Esophagus muscularis mucosa (tissue), 4 donors: ENCODE data around the gene NT5DC3. TPM values are rescaled to one million over a fixed set of nuclear protein-coding genes. Genes with fewer than 3 reads are reported as not detected.

ENCODE experiments used
- DNase-seq: peaks from one replicate; pipeline ENCODE4 v3.0.0-alpha.2; 2017; ENCODE audit errors: extremely low spot score
- H3K27ac ChIP-seq, 4 donors: fragments of 200-600 bp; sonication (generic); replicated peaks in 1 of 4; 1 replicate in 3 of 4; 2 replicates in 1 of 4; pipeline ENCODE4 v1.5.1; 2016 to 2019; ENCODE audit warnings: mild to moderate bottlenecking in 1 of 4
- H3K27me3 ChIP-seq, 4 donors: fragments of 200-600 bp; sonication (generic); one replicate each; pipeline versions ENCODE4 v1.5.1 to v1.6.0; 2016 to 2019
- H3K36me3 ChIP-seq, 4 donors: fragments of 200-600 bp; sonication (generic); one replicate each; pipeline ENCODE4 v1.5.1; 2016 to 2019
- H3K4me1 ChIP-seq, 4 donors: fragments of 200-600 bp; sonication (generic); one replicate each; pipeline ENCODE4 v1.5.1; 2016 to 2019
- H3K4me3 ChIP-seq, 4 donors: fragments of 200-600 bp; sonication (generic); 1 replicate in 2 of 4; 2 replicates in 2 of 4; pipeline ENCODE4 v1.5.1; 2016 to 2019; ENCODE audit warnings: mild to moderate bottlenecking in 4 of 4, moderate library complexity in 1 of 4
- H3K9me3 ChIP-seq, 4 donors: fragments of 200-600 bp; sonication (generic); 1 replicate in 3 of 4; 2 replicates in 1 of 4; pipeline ENCODE4 v1.5.1; 2016 to 2019
- EP300 ChIP-seq: sonication (generic); formaldehyde crosslinking; IDR thresholded peaks from one replicate; pipeline ENCODE4 v1.6.1; 2017; ENCODE audit warnings: antibody characterized with exemption
- POLR2A ChIP-seq: fragments of 450-650 bp; IDR thresholded peaks from one replicate; pipeline ENCODE4 v1.6.1; 2017; ENCODE audit warnings: antibody characterized with exemption, moderate library complexity, mild to moderate bottlenecking, low read depth
- POLR2AphosphoS5 ChIP-seq, 2 donors: sonication (generic); formaldehyde crosslinking; IDR thresholded peaks; one replicate each; pipeline ENCODE4 v1.6.1; 2017; ENCODE audit warnings: antibody characterized with exemption in 2 of 2
- WGBS: methylation state at CpG from one replicate; pipeline ENCODE4 v1.1.5; 2018; 5-methylcytosine and 5-hydroxymethylcytosine counted together
- intact Hi-C: fragments of 100-400 bp; cut with DNase I; formaldehyde crosslinking; loops from one replicate; pipeline ENCODE4 v1.15.1; 2023
- total RNA-seq, 4 donors: library from RNA; depleted of rRNA; stranded (reverse); fragments of >200 nt; gene quantifications; one replicate each; pipeline versions ENCODE4 v1.1.0 to v1.2.1, GENCODE V29; 2016
- TF ChIP-seq, protein P1 (sequence below), 3 experiments: fragments of 200-600 bp in 2 of 3; fragments of 450-650 bp in 1 of 3; sonication (generic) in 2 of 3; IDR thresholded peaks; one replicate each; pipeline ENCODE4 v1.5.1; 2017 to 2019; ENCODE audit warnings: antibody characterized with exemption in 3 of 3, mild to moderate bottlenecking in 2 of 3, moderate library complexity in 1 of 3

Gene NT5DC3
- total RNA-seq, 4 donors from 2014 or later = 169 to 275 (median 195) TPM

DNA sequence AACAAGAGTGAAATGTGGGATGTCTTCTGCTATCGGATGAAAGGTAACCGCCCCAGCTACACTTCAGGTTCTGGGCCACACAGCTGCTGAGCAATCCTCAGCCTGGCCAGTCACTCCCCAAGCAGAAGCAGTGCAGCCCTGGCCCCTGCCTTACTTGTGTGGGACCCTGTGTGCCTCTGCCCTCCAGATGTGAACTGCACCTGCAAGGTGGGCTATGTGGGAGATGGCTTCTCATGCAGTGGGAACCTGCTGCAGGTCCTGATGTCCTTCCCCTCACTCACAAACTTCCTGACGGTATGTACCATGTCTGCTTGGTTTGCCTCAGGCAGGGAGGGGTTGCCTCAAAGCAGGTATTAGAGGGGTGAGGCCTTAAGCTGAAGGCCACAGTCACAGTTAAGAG lies 85.6 kb downstream of the NT5DC3 start:
- H3K27me3 ChIP-seq = no peaks in the 10 kb centered on the region
- peaks cover 0 to 56% (median 23%) of the 10 kb centered on the region in 4 donors for H3K36me3 ChIP-seq
- TF ChIP-seq, protein P1, sequence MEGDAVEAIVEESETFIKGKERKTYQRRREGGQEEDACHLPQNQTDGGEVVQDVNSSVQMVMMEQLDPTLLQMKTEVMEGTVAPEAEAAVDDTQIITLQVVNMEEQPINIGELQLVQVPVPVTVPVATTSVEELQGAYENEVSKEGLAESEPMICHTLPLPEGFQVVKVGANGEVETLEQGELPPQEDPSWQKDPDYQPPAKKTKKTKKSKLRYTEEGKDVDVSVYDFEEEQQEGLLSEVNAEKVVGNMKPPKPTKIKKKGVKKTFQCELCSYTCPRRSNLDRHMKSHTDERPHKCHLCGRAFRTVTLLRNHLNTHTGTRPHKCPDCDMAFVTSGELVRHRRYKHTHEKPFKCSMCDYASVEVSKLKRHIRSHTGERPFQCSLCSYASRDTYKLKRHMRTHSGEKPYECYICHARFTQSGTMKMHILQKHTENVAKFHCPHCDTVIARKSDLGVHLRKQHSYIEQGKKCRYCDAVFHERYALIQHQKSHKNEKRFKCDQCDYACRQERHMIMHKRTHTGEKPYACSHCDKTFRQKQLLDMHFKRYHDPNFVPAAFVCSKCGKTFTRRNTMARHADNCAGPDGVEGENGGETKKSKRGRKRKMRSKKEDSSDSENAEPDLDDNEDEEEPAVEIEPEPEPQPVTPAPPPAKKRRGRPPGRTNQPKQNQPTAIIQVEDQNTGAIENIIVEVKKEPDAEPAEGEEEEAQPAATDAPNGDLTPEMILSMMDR (IDR thresholded peaks at IDR 0.05) = no peak
- TF ChIP-seq POLR2AphosphoS5 (IDR thresholded peaks at IDR 0.05) (no peak), POLR2A (no peak), EP300 (no peak)
- DNase-seq = no peak
- intact Hi-C loops = loop anchor here (5.0 kb wide), 1 partner anchor 128 kb away; no protein-coding TSS in a partner anchor
- H3K4me1 ChIP-seq = no peaks in the 10 kb centered on the region
- no peak overlapping the region for H3K4me3 ChIP-seq
- H3K9me3 ChIP-seq = no peaks in the 10 kb centered on the region
- H3K27ac ChIP-seq = no peak overlapping the region
- WGBS = no CpG with 5 or more reads among the region's 3 CpGs

DNA sequence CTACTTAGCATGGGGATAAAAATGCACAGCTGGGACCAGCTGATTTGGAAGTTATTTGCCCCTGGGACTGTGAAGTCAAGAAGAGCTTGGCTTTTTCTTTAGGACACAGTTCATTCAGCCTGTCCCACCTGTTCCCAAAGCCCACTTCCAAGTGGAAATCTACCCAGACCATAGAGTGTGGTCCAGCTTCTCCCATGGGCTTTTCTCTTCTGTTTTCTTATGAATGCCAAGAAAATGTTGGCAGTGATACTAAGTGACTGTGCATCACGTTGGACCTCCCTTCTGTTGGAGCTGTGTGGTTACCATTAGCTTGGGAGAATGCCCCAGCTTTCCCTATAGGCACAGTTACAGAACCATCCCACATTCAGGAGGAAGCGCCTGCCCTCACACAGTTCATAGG lies 89.4 kb downstream of the NT5DC3 start:
- 53% methylated on average over 2 of the region's 2 CpGs for WGBS
- H3K27me3 ChIP-seq = no peaks in the 10 kb centered on the region
- no peak for DNase-seq
- H3K36me3 ChIP-seq = peaks cover 0 to 23% (median 5%) of the 10 kb centered on the region in 4 donors
- H3K27ac ChIP-seq = no peak overlapping the region
- H3K9me3 ChIP-seq = no peaks in the 10 kb centered on the region
- TF ChIP-seq, protein P1 (IDR thresholded peaks at IDR 0.05) = no peak
- no peak for TF ChIP-seq POLR2A
- TF ChIP-seq POLR2AphosphoS5 (IDR thresholded peaks at IDR 0.05) = no peak
- no peak for TF ChIP-seq EP300
- H3K4me1 ChIP-seq = no peaks in the 10 kb centered on the region
- H3K4me3 ChIP-seq = no peak overlapping the region
- intact Hi-C loops = no loop called here

DNA sequence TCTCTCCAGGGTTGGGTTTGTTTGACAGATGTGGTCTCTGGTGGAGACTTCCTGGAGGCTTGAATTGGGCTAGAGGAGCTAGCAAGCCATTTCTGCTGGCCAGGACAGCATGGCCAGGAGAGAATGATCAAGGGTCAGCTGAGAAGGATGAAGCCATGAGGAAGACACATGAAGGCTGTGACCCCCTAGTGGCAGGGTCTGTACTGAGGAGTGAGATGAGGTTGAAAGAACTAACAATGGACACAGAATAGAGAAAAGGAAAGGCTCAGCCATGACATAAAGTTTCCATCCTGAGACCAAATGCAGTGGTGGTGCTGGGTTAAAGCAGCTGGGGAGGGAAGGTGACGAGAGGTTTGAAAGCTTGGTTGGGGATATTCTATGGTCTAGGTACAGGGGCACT lies 89.9 kb downstream of the NT5DC3 start:
- Histone ChIP-seq H3K9me3 (no peaks in the 10 kb centered on the region), H3K27me3 (no peaks in the 10 kb centered on the region), H3K36me3 (peaks cover 0 to 22% (median 7%) of the 10 kb centered on the region in 4 donors), H3K4me1 (no peaks in the 10 kb centered on the region), H3K4me3 (no peak overlapping the region), H3K27ac (no peak overlapping the region)
- intact Hi-C loops = no loop called here
- TF ChIP-seq POLR2A = no peak
- TF ChIP-seq, protein P1 (IDR thresholded peaks at IDR 0.05) = no peak
- no peak for TF ChIP-seq EP300
- no peak for TF ChIP-seq POLR2AphosphoS5 (IDR thresholded peaks at IDR 0.05)
- 93% methylated on average over 1 of the region's 1 CpG for WGBS
- no peak for DNase-seq

DNA sequence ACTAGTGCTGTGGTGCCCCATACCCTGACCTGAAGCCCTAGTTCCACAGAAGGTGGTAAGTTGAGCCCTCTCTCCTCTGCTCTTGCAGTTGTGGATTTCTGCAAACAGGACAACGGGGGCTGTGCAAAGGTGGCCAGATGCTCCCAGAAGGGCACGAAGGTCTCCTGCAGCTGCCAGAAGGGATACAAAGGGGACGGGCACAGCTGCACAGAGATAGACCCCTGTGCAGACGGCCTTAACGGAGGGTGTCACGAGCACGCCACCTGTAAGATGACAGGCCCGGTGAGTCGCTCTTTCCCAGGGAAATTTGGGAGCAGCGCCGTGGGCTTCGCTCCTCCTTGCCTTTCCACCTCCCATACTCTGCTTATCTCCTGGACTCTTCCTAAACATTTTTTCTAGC lies 92.2 kb downstream of the NT5DC3 start:
- WGBS = 87% methylated on average over 12 of the region's 12 CpGs
- TF ChIP-seq POLR2A = no peak
- TF ChIP-seq, protein P1 (IDR thresholded peaks at IDR 0.05) = no peak
- TF ChIP-seq POLR2AphosphoS5 (IDR thresholded peaks at IDR 0.05) = no peak
- TF ChIP-seq EP300 = no peak
- intact Hi-C loops = no loop called here

DNA sequence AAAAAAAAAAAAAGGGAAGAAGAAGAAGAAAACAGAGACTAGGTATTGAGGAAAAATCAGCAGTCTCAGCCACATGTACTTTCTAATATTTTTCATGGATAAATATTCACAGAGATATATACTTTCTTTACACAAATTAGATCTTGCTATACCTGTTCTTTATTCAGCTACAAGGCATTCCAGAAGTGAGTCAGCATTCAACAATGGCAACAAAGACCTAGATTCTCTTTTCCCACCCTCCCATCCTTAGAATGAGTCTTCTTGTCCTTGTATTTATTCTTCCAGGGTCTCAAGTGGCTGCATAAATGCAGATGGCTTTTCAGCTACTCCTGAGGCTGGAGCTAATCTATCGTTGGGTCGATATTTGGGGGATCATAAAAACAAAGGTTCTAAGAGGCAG lies 93.0 kb downstream of the NT5DC3 start:
- no peak overlapping the region for H3K27ac ChIP-seq
- H3K4me3 ChIP-seq = no peak overlapping the region
- no peaks in the 10 kb centered on the region for H3K27me3 ChIP-seq
- no peak for DNase-seq
- peaks cover 0 to 2% (median 0%) of the 10 kb centered on the region in 4 donors for H3K4me1 ChIP-seq
- H3K36me3 ChIP-seq = peaks cover 0 to 8% (median 6%) of the 10 kb centered on the region in 4 donors
- no peaks in the 10 kb centered on the region for H3K9me3 ChIP-seq
- 92% methylated on average over 2 of the region's 2 CpGs for WGBS
- TF ChIP-seq POLR2A = no peak
- TF ChIP-seq, protein P1 (IDR thresholded peaks at IDR 0.05) = no peak
- intact Hi-C loops = no loop called here

More for the DNA sequence above, 92.2 kb downstream of the NT5DC3 start:
- DNase-seq = no peak
- Histone ChIP-seq H3K36me3 (peaks cover 0 to 17% (median 8%) of the 10 kb centered on the region in 4 donors), H3K4me1 (no peaks in the 10 kb centered on the region), H3K27me3 (no peaks in the 10 kb centered on the region), H3K9me3 (no peaks in the 10 kb centered on the region), H3K4me3 (no peak overlapping the region), H3K27ac (no peak overlapping the region)
